ENCODE results near the gene PI16.

The PI16 gene

DNA sequence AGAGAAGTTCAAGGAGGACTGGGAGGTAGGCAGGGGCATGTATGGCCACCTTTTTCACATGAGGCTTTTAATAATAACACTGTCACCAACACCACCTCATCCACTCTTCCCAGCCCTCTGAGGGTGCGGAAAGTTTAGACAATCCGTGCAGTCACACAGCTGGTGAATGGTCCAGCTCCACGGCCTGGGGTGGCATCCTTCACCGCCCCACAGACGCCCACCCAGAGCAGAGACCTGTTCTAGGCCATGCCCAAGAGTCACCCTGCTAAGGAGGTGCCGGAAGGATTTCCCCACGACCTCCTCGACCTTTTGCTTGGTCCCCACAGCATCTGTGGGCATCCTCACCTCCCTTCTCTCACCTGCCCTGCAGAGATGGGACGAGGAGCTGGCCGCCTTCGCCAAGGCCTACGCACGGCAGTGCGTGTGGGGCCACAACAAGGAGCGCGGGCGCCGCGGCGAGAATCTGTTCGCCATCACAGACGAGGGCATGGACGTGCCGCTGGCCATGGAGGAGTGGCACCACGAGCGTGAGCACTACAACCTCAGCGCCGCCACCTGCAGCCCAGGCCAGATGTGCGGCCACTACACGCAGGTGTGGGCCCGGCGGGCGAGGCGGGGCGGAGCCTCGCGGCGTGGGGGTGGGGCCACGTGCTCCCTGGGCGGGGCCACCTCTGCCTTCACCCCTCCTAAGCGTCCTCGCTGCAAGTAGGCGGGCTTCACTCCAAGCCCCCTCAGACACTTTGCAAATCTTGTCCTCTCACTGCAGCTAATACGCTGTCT, 4.4 kb downstream of the PI16 start:
- DNase-seq (ENCODE audit: low read depth), result no peak

DNA sequence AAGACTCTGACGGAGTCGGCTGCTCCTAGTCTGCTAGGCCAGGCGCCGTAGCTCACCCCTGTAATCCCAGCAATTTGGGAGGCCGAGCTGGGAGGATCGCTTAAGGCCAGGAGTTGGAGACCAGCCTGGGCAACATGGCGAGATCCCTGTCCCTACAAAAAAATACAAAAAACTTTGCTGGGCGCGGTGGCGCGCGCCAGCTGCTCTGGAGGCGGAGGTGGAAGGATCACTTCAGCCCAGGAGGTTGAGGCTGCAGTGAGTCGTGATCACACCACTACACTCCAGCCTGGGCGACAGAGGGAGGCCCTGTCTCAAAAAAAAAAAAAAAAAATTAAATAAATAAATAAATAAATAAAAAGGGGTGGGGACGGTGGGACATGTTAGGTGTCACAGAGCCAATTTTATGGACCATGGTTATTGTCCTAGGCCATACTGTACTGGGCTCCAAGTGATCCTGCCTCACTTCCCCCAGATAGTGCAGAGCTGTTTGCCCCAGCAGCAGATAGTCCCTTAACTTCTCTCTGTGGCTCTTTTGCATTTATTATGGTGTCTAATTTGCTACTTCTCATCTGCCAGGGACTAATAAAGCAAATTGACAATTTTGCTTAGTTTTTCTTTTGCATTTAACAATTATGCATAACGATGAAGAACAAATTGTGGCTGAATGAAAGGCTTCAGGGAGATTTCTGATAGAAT, 5.2 kb downstream of the PI16 start:
- no peak for DNase-seq (ENCODE audit: low read depth)

DNA sequence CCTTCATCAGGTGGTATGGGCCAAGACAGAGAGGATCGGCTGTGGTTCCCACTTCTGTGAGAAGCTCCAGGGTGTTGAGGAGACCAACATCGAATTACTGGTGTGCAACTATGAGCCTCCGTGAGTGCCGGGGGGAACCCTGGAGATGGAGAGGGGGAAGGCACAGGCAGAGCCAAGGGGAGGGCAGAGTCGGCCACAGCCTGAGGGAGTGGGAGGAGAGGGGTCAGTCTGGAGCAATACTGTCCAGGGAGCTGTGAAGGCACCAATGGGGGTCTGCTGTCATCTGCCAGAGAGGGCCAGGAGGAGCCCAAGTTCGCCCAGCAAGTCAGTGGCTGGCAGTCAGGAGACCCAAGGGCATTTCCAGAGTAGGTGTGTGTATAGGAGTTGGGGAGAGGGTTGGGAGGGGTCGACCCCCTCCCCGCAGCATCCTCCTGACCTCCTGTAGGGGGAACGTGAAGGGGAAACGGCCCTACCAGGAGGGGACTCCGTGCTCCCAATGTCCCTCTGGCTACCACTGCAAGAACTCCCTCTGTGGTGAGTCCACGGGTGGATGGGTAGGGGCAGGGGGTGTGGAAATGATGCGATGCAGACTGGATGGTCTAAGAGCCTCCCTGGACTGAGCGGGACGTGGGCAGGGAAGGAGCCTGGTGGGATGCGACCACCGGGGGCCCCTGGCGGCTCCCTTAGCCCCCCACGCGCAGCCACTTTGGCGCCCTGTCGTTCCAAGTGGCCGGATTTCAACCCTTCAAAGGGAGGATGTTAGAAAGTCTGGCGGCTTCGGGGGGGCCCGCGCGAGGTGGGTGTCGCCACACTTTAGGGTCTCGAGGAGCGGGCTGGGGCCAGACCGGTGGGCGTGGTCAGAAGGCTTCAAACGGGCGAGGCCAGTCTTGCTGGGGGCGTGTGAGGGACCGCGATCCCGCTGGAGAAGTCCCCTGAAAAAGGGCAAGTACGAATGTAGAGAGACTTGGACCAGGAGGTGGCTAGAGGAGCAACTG, 7.2 kb downstream of the PI16 start:
- no peak for DNase-seq (ENCODE audit: low read depth)

DNA sequence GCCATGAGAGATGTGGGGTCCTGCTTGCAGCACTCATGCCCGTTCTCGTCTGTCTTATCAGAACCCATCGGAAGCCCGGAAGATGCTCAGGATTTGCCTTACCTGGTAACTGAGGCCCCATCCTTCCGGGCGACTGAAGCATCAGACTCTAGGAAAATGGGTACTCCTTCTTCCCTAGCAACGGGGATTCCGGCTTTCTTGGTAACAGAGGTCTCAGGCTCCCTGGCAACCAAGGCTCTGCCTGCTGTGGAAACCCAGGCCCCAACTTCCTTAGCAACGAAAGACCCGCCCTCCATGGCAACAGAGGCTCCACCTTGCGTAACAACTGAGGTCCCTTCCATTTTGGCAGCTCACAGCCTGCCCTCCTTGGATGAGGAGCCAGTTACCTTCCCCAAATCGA, 8.3 kb downstream of the PI16 start:
- peak; percentile 33 for DNase-seq (ENCODE audit: low read depth)

DNA sequence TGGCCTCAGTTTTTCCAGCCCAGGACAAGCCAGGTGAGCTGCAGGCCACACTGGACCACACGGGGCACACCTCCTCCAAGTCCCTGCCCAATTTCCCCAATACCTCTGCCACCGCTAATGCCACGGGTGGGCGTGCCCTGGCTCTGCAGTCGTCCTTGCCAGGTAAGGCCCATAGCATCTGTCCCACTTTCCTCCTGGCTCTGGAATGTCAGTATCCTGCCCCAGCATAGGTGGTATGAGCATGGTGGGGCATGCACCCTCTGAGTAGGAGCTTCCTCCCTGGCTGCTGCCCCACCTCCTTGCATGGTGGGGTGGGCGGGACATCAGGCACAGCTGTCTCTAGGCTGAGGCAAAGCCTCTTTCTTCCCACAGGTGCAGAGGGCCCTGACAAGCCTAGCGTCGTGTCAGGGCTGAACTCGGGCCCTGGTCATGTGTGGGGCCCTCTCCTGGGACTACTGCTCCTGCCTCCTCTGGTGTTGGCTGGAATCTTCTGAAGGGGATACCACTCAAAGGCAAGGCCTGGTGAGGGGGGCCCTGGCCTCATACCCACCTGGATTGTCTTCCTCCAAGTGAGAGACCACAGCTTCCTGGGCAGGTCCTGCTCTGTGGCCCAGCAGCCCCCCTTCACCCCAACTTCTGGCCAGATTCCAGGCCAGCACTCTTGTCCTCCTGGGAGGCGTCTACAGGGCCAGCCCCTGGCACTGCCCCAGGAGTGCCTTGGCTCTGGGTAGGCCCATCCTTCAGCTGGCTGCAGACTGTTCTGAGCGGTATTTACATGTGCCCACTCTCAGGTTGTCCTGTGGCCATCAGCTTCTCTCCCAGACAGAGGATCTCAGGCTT, 9.1 kb downstream of the PI16 start:
- DNase-seq (ENCODE audit: low read depth), result no peak

DNA sequence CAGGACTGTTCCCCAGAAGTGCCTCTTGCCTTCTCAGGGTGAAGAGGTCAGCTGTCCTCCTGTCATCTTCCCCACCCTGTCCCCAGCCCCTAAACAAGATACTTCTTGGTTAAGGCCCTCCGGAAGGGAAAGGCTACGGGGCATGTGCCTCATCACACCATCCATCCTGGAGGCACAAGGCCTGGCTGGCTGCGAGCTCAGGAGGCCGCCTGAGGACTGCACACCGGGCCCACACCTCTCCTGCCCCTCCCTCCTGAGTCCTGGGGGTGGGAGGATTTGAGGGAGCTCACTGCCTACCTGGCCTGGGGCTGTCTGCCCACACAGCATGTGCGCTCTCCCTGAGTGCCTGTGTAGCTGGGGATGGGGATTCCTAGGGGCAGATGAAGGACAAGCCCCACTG, 9.8 kb downstream of the PI16 start:
- no peak for DNase-seq (ENCODE audit: low read depth)

DNA sequence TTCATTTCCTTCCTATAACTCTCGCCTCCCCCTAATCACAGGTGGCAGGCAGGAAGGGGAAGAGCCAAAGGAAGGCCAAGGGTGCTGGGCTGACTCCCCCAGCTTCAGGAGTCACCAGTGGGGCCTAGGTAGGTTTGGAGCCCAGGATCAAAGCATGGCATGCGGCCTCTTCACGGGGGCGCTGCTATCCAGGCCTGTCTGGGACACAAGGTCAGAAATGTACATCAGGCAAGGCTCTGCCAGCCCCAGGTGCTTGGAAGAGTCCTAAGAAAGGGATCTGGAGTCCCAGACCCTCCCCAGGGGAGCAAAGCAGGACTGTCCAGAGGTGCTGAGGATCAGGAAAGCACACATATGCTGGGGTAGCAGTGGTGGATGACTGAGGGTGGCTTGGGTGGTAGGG, 10.4 kb downstream of the PI16 start:
- DNase-seq (ENCODE audit: low read depth), result no peak

DNA sequence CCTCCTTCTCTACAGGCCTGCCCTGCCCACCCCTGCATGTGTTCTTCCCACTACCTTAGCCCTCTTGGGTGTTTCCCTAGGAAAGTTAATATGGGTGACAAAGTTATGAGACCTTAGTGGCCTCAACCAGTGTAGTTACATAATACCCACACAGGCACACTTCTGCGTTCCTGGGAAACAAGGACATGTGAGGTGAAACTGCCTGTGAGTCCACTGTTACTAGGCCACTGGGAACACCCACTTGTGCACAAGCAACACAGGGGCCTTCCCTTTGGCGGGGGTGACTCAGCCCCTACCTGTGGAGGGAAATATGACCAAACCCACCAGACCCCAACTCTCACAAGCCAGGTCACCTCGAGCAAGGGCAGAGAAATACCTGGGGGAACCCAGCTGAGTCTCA, 12.8 kb downstream of the PI16 start:
- no peak for DNase-seq (ENCODE audit: low read depth)

DNA sequence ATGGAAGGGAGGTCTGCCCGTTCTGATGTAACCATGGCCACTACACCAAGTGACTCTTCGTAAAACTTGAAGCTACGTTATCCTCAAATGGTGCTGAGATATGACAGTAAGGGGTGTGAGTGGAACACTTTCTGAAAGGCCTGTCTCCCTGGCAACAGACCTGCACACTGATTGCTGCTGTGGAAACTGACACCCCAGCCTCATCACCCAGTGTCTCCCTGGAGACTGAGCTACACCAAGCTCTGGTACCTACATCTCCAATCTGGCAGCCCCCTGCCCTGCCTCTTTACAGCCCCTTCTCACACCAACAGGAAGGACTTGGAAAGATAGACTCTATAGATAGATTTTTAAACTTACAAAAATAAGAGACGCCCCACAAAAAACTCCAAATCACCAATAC, 13.2 kb downstream of the PI16 start:
- no peak for DNase-seq (ENCODE audit: low read depth)

DNA sequence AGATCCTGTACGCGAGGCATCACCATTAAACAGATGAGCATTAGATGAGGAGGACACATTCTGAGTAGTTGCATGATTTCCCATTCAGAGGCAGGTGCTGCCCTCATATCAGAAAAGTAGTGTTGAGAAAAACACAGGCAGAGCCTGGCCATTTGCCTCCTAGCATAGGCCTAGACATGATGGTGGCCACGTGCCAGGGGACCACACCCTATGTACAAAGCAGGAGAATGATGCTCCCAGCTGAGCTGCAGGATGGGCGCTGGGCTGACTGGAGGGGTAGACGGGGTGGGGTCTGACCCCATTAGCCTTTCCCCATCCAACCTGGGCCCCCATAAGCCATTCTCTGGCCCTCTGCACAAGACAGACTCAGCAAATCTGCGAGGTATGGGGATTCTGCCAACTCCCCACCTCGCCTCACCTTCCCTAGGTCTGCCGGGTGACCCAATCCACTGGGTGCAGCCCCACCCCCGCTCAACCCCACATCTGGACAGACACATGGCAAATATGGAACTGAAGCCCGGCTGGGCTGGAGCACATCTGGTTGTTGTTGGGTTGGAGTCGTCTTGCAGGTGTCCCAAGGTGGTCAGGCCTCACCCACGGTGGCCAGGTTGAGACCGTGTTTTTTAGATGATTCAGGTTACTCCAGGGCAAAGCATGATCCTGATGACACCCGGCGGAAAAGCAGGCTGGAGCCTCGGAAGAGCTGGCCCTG, 13.9 kb downstream of the PI16 start:
- DNase-seq (ENCODE audit: low read depth), result no peak

DNA sequence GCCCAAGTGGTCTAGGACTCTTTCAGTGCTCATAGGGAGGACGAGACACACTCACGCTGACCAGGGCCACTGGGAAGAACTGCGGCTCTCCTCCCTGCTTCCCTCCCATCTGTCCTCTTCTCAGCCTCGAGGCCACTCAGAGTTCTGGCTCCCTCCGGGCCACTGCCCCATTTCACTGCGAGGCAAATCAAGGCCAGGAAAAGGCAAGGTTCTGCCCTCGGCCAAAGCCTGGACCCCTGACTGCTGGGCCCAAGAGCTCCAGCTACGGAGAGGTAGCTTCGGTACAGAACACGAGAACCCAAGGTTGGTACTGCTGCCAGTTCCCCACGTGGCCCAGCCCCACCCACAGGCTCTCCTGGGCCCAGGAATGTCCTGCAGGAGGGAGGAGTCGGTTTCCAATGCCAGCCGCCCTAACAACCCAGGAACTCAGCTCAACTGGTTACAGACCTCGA, 14.7 kb downstream of the PI16 start:
- no peak for DNase-seq (ENCODE audit: low read depth)

DNA sequence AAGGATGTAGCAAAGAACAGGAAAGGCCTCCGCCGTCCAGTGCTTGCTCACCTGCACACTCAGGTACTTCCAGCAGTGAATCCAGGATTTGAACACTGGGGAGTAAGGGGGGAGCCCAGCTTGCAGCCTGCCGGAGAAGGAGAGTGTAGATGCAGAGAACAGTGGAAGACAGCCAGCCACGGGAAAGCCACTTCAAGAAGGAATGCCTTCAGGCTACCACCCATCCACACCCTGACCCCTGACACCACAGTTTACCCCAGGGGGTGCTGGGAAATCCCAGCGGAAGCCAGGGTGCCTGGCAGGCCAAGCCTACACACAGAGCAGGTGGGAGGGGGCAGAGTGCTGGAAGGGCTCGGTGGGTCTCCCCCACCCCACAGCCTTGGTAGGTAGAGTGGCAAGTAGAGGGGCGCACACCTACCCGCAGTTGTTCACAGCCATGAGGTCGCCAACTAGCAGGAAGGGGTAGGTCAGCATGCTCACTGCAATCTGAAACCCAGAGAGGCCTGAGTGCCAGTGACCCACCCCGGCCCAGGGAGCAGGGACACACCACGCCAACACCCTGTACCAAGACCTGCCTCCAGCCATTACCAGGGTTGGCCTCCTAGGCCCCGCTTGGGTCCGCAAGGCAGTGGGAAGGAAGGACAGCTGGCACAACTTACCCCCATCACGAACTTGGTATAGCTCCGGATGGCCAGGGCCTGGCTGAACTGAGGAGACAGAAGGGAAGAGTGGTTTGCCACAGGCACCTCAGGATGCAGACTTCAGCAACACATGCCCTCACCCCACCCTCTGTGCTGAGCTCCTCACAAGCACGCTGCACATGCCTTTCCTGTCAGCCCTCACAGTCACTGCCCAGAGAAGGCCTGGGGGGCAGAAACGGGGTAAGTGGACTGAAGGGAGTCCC, 15.7 kb downstream of the PI16 start:
- no peak for DNase-seq (ENCODE audit: low read depth)

DNA sequence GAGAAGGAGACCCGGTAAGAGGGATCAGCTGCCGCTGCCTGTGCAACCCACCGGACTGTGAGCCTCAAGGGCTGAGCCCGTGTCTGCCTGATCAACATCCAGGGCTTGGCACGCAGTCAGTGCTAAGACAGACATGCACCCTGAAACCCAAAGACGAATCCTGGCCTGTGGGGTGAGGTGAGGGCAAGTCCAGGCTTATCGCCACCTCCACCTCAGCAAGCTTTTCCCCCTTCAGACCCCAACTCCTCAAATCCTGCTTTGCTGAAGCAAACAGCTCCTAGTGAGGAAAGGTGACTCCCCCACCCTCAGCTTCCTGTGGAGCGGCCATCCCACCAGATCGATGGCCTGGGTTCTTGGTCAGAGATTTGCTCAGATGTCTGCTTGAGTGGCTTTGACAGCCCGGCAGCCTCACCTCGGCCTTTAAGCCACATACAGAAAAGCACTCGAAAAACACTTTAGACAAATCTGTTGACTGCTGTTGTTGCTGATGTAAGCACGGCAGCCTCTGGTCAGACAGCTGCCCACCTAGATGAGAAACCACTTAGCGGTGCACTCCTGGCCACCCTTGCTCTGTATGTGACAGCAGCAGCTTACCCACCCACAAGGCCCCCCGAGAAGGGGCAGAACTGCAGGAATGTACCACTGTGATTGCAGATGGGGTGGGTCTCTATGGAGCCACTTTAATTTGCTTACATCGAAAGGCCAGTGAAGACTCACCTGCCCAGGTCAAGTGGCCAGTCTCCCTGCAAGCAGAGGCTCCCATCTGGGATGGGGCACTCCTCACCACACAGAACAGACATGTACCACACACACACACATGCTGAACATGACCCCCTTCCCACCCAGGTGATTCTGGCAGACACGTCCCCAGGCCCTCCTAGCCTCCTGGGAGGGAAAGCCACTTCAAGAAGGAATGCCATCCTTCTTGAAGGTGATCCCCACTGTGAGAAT, 16.6 kb downstream of the PI16 start:
- no peak for DNase-seq (ENCODE audit: low read depth)

DNA sequence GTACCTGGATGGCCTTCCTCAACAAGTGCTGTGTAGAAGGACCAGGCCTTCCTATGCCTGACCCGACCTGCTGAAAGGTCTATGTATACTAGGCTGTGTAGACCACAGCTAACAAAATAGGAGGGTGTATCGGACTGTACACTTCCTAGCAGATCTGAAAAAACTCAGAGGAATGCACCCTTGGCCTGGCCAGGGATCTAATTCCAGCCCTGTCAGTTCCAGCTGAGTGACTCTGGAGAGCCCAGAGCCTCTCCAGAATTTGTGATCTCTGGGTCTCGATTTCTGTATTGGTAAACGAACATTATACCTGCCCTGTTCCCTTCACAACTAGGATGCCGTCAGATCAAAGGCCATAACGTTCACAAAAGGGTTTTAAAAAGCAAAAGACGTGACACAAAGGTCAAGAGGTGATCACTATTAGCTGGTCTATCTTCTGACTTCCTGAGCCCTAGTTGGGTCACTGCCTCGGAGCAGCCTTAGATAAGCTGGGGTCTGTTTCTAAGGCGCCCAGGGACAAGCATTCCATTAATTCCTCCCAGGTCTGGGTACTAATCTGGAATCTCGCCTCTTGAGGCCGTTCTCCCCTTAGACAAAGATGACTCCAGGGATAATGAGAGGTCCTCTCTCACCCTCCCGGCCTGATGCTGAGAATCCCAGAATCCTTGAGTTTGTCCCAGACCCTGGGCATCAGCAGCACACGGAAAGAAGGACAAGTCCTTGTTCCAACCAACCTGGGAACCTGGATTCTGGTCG, 17.6 kb downstream of the PI16 start:
- DNase-seq (ENCODE audit: low read depth), result no peak

DNA sequence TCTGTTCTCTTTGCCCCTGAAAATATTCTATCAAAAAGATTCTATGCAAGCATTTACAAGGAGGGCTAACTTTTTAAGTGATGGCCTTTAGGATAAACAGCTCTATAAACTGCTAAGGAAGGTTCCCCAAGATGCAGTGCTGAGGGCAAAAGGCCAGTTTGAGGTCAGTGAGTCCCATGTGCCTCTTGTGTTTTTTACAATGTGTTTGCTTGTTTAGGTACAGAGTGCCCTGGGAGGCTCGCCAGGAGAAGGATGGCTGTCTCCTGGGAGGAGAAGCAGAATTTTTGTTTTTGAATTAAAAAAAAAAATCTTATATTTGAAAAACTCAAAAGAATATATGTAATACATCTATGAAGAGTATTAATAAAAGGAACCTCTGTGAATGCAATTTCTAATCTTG, 18.7 kb downstream of the PI16 start:
- DNase-seq (ENCODE audit: low read depth), result no peak

DNA sequence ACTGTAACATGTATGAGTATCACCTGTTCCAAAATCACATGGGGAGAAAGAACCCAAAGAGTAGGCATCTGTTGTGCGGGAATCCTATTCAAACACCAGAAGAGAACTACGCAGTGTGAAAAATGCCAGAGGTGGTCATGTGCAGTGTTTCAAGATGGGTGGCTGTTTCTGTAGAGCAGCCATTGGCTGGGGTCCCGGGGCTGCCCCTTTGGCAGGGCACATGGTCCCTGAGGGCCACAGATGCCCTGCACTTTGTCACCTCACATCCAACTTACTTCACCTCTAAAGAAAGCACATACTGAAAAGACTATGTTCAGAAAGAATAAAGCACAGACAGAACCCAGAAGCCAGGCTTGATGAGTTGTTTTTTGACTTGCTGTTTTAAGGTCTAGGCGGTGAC, 19.1 kb downstream of the PI16 start:
- DNase-seq (ENCODE audit: low read depth), result no peak

DNA sequence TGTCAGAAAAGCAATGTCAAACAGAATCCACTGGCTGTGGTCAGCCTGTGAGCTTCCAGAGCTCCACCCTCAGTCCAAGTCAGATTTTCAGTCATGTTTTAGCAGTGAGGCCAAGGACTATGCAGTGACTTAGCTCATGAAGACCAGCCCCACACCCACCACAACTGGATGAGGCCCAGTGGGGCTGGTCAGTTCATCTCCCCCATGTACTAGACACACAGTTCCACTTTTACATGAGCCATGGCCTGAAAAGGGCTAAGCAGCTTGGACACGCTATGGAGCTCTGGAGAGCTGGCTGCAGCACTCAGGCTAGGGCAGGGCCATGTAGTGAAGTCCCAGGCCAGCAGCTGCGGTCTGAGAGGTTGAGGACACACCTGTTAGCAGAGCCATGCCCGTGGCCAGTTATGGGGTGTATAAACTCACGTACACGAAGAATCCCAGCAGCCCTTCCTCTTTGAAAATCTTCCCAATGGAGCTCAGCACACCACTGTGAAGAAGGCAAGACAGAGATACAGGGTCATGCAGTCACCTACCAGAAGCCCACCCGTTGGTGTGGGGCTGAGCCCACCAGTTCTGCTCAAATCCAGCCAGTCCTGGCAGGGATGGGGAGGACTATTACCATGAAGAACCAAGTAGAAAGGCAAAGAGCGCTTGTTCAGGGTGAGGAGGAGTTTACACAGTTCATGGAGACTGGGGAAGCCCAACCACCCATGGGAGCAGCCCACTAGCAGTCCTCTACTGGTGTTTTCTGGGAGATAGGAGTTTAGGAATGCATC, 20.9 kb downstream of the PI16 start:
- DNase-seq (ENCODE audit: low read depth), result no peak

DNA sequence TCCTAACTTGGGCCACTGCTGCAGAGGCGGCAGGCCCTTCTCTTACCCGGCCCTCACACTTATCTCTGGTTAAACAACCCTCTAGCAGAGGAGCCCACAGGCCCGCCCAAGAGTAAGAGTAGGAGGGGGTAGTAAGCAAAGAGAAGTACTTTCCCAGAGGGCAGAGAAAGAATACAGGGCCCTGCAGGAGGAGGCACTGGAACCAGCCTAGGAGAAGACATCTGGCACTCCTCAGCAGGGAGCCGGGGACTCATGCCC, 21.4 kb downstream of the PI16 start:
- no peak for DNase-seq (ENCODE audit: low read depth)
